GM18498 (cell line): Measurements from ENCODE around the gene C7.

Source experiments
- ATAC-seq: cut with Tn5 transposase; IDR thresholded peaks from one replicate; pipeline ENCODE4 v1.9.1; 2021; ENCODE audit warnings: mild to moderate bottlenecking, moderate library complexity; ENCODE audit not compliant: unreplicated experiment

Gene C7

GRCh38 chr5:40915341-40915926, 6.1 kb downstream of the C7 start:
- ATAC-seq = no peak

GRCh38 chr5:40916226-40916625, 6.9 kb downstream of the C7 start:
- no peak for ATAC-seq

GRCh38 chr5:40928886-40929448, 19.7 kb downstream of the C7 start:
- no peak for ATAC-seq

GRCh38 chr5:40932766-40933165, 23.5 kb downstream of the C7 start:
- no peak for ATAC-seq

GRCh38 chr5:40937075-40937474, 27.8 kb downstream of the C7 start:
- ATAC-seq = no peak

GRCh38 chr5:40939753-40940152, 30.5 kb downstream of the C7 start:
- ATAC-seq = no peak

- no peak for ATAC-seq
These were observed 35.8 kb downstream of the C7 start for GRCh38 chr5:40945111-40945510.

- no peak for ATAC-seq
These were observed 46.0 kb downstream of the C7 start for GRCh38 chr5:40955313-40955712.

GRCh38 chr5:40957048-40957447, 47.8 kb downstream of the C7 start:
- ATAC-seq = no peak

- ATAC-seq = no peak
These were observed 49.5 kb downstream of the C7 start for GRCh38 chr5:40958811-40959210.

- ATAC-seq = no peak
These were observed 50.7 kb downstream of the C7 start for GRCh38 chr5:40960037-40960436.

- no peak for ATAC-seq
These were observed 53.1 kb downstream of the C7 start for GRCh38 chr5:40962207-40962955.

- ATAC-seq = no peak
These were observed 63.1 kb downstream of the C7 start for GRCh38 chr5:40972434-40972833.

GRCh38 chr5:40973364-40974004, 64.2 kb downstream of the C7 start:
- no peak for ATAC-seq

- ATAC-seq = no peak
These were observed 66.7 kb downstream of the C7 start for GRCh38 chr5:40976041-40976440.

GRCh38 chr5:40976836-40977235, 67.5 kb downstream of the C7 start:
- ATAC-seq = no peak

- ATAC-seq = no peak
These were observed 72.1 kb downstream of the C7 start for GRCh38 chr5:40981420-40981819.

- no peak for ATAC-seq
These were observed 74.5 kb downstream of the C7 start for GRCh38 chr5:40983781-40984180.

- ATAC-seq = no peak
These were observed 75.6 kb downstream of the C7 start for GRCh38 chr5:40984884-40985283.

- no peak for ATAC-seq
These were observed 76.2 kb downstream of the C7 start for GRCh38 chr5:40985501-40985900.

GRCh38 chr5:40986666-40987065, 77.4 kb downstream of the C7 start:
- ATAC-seq = no peak

- ATAC-seq = no peak
These were observed 78.1 kb downstream of the C7 start for GRCh38 chr5:40987349-40987748.
